ENCODE results near the gene MKS1.

MKS1 gene

DNA sequence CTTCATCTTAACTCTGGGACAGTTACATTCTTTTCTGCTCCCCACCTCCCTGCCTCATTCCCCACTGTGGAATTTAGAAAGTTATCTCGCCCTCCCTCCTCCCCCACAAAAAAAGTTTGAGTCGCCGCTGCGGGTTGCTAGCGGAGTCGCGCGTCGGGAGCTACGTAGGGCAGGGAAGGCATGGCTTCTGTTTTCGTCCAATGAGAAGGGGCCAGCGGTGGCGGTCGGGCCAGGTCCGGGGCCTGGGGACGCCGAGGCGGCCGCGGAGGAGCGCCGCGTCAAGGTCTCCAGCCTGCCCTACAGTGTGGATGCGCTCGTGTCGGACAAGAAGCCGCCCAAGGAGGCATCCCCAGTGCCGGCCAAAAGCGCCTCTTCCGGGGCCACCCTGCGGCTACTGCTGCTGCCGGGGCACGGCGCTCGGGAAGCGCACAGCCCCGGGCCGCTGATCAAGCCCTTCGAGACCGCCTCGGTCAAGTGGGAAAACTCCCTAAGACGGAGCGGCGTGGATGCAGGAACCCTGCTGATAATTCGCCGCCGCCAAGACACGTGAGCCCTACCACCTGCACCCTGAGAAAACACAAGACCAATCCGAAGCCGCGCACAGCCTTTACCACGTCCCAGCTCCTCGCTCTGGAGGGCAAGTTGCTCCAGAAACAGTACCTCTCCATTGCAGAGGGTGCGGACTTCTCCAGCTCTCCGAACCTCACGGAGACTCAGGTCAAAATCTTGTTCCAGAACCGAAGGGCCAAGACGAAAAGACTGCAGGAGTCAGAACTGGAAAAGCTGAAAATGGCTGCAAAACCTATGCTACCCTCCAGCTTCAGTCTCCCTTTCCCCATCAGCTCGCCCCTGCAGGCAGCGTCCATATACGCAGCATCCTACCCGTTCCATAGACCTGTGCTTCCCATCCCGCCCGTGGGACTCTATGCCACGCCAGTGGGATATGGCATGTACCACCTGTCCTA, 61.9 kb downstream of the MKS1 start:
- Histone ChIP-seq H3K27me3 (replicated peaks; ENCODE audit: control insufficient read depth, insufficient read depth, low read length) (peaks cover 3% of the 10 kb centered on the region), H3K4me3 (replicated peaks; ENCODE audit: low read depth, low read length) (peak overlapping the region; percentile 22; the same call in 1 of the 2 replicates), H3K36me3 (ENCODE audit: control insufficient read depth, insufficient read depth, low read length) (no peaks in the 10 kb centered on the region)
- no peak for DNase-seq (ENCODE audit: extremely low read depth, insufficient read length)
- TF ChIP-seq CTCF (IDR thresholded peaks at IDR 0.05; ENCODE audit: insufficient read depth, low read length, poor library complexity, severe bottlenecking): no peak

All from GM06990 (cell line).